Measurements from ENCODE around the gene EDEM1.
"Not testable (repeated sequence)": the region's sequence is repeated elsewhere in the genome, so short reads cannot be mapped to it uniquely, and the experiment has no call there.

The EDEM1 gene

GRCh38 chr3:5240740-5241139, 53.2 kb downstream of the EDEM1 start:
- DNase-seq (ENCODE audit: low read depth), result no peak
- no peak for TF ChIP-seq CTCF (conservative IDR thresholded peaks at IDR 0.05; ENCODE audit: low read depth, low read length)
- no peak overlapping the region for H3K4me3 ChIP-seq (ENCODE audit: low read depth, low read length)

GRCh38 chr3:5242785-5243184, 55.3 kb downstream of the EDEM1 start:
- not testable (repeated sequence) for DNase-seq (ENCODE audit: low read depth); H3K4me3 ChIP-seq (ENCODE audit: low read depth, low read length)

DNA sequence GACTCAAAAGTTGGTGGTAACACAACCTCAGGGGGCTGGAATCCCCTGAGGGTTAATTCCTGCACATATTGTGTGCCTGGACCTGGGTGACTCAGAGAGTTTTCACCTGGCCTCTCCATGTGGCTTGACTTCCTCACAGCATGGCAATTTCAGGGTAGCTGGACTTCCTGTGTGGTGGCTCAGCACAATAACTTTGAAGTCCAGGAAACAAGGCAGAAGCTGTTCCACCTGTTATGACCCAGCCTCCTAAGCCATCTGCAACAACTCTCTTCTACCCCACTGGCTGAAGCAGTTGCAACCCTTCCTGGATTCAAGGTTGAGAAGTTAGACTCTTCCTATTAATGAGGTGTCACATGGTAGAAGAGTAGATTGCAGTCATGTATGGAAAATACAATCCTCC, 58.4 kb downstream of the EDEM1 start:
- TF ChIP-seq CTCF (conservative IDR thresholded peaks at IDR 0.05; ENCODE audit: low read depth, low read length), result no peak
- no peak overlapping the region for H3K4me3 ChIP-seq (ENCODE audit: low read depth, low read length)
- no peak for DNase-seq (ENCODE audit: low read depth)

DNA sequence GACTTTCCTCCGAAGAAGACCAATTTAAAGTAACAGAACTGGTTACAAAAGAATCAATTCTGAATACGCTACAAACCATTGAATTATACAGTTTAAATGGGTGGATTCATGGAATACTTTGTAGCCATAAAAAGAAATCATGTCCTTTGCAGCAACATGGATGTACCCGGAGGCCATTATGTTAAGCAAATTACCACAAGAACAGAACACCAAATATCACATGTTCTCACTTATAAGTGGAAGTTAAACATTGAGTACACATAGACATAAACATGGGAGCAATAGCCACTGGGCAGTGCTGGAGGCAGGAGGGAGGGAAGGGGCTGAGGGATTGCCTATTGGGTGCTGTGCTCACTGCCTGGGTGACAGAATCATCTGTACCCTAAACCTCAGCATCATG, 61.3 kb downstream of the EDEM1 start:
- DNase-seq (ENCODE audit: low read depth), result no peak
- H3K4me3 ChIP-seq (ENCODE audit: low read depth, low read length), result no peak overlapping the region
- no peak for TF ChIP-seq CTCF (conservative IDR thresholded peaks at IDR 0.05; ENCODE audit: low read depth, low read length)

GRCh38 chr3:5250467-5251195, 63.1 kb downstream of the EDEM1 start:
- DNase-seq (ENCODE audit: low read depth), result no peak
- TF ChIP-seq CTCF (conservative IDR thresholded peaks at IDR 0.05; ENCODE audit: low read depth, low read length), result no peak
- no peak overlapping the region for H3K4me3 ChIP-seq (ENCODE audit: low read depth, low read length)

- no peak for DNase-seq (ENCODE audit: low read depth)
- TF ChIP-seq CTCF (conservative IDR thresholded peaks at IDR 0.05; ENCODE audit: low read depth, low read length), result no peak
- no peak overlapping the region for H3K4me3 ChIP-seq (ENCODE audit: low read depth, low read length)
Observed at GRCh38 chr3:5251196-5251583, 63.7 kb downstream of the EDEM1 start.

- no peak for TF ChIP-seq CTCF (conservative IDR thresholded peaks at IDR 0.05; ENCODE audit: low read depth, low read length)
- H3K4me3 ChIP-seq (ENCODE audit: low read depth, low read length), result no peak overlapping the region
- no peak for DNase-seq (ENCODE audit: low read depth)
Observed at GRCh38 chr3:5252131-5252530, 64.6 kb downstream of the EDEM1 start.
